HG03108 (cell line): ENCODE measurements around the gene APC2.
A peak's percentile ranks its signal among the peaks of the same experiment; 100 is the strongest.
"Not testable (repeated sequence)": the region's sequence is repeated elsewhere in the genome, so short reads cannot be mapped to it uniquely, and the experiment has no call there.

ENCODE experiments used
- ATAC-seq: cut with Tn5 transposase; IDR thresholded peaks from one replicate; pipeline ENCODE4 v1.9.1; 2021; ENCODE audit warnings: moderate library complexity; ENCODE audit not compliant: unreplicated experiment

The APC2 gene

GRCh38 chr19:1429750-1430149, 20.2 kb upstream of the APC2 start:
- ATAC-seq: no peak

DNA sequence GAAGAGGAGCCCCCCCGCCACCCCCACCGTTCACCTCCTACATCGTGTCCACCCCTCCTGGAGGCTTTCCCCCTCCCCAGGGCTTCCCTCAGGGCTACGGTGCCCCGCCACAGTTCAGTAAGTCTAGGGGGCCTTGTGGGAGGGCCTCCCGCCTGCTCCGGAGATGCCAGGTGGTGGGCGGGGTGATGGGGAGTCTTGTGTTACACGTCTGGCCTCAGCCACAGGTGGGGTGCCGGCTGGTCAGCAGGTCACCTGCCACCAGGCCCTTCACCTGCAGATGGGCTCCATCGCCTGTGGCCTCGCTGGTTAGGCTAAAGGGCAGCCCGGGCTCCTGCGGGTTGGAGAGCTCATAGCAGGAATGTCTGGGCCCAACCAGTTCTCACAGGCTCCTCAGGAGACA, 19.7 kb upstream of the APC2 start:
- no peak for ATAC-seq

- ATAC-seq: no peak
These were observed 18.0 kb upstream of the APC2 start for GRCh38 chr19:1431759-1432506.

DNA sequence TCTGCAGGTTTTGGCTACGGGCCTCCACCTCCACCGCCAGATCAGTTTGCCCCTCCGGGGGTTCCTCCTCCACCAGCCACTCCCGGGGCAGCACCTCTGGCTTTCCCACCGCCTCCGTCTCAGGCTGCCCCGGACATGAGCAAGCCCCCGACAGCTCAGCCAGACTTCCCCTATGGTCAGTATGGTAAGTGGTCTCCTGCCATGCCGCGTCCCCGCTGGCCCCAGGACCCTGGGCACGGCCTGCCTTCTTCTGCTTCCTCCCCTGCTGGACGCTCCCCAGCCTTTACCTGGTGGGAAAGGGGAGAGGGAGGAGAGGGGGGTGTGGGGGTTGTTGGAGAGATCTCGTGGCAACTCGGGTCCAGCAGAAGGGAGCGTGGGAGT, 17.4 kb upstream of the APC2 start:
- no peak for ATAC-seq

DNA sequence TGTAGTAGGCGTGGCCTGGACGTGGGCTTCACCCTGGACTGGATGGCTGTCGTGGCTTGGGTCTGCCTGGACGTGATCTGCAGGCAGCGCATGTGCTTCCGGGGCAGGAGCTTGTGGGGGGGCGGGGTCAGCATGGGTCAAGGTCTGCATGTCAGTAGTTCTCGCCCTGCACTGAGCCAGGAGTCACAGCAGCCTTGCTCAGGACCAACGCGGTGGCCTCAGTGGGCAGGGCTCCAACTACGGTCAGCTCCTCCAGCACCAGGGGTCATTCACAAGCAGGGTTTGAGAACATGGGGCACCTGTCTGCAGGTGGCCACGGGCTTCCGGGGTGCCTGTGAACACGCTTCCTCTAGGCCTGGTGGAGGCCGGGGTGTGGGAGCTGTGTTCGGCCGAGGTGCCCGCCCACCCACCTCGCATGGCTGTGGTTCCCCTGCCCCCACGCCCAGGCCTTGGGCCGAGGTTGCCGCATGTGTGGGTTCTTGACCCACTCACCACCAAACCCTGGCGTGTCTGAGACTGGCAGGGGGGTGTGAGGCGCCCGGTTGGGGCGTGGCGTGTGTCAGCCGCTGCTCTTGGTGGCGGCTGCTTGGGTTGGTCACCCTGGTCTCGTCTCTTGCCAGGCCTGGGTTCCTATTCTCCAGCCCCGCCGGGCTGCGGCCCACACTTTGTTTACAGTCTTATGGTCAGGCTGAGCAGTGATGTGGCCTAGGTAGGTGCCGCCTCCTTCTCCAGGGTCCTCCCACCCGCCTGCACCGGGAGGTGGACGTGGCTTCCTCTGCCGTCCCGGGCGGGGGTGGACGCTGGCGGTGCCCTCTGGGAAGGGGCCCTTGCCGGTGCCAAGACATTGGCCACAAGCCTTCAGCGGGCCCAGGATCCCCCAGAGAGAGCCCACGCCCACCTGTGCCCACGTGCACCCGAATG, 16.5 kb upstream of the APC2 start:
- no peak for ATAC-seq

DNA sequence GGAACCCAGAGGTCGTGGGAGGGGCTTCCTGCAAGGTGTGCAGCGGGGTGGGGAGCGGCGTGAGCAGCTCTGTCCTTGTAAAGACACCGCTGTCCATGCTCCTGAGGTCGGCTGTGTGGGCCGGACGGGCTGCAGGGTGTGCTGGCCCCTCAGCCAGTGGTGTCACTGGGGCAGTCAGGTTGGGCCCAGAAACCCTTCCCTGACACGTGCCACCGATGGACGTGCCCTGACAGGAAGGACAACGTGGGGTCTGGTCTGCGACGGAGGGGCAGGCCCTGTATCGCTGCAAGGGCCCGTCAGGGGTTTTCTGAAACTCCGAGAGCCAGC, 15.9 kb upstream of the APC2 start:
- no peak for ATAC-seq

GRCh38 chr19:1434577-1435060, 15.3 kb upstream of the APC2 start:
- no peak for ATAC-seq

DNA sequence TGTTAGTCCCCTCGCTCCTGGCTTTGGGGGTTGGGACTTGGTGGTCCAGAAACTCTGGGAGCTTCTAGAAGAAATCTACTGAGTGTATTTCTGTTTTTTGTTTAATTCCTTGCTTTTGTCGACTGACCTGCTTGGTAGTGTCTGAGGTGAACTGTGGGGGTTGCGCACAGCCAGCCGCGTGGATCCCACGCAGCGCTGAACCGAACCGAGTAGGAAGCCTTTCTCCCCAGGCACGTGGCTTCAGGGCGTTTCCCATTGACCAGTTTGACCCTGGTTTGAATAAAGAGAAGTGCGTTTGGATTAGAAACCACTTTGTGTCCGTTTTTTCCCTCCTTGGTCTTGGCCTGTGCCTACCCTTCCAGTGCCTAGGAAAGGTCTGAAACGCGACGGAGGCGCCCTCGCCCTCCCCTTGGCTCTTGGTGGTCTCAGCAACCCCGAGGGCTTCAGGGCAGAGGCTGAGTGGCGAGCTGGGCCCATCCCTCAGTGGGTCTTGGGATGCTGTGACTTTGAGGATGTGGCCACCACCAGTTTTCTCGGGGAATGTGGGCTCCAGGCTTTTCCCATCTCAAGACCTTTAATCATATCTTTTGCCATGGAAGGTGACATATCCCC, 14.4 kb upstream of the APC2 start:
- no peak for ATAC-seq

GRCh38 chr19:1437609-1438008, 12.3 kb upstream of the APC2 start:
- ATAC-seq: no peak

- ATAC-seq: peak; percentile 79
These were observed 11.6 kb upstream of the APC2 start, which contains the start of gene RPS15 for GRCh38 chr19:1438035-1438932. Gene RPS15 (plus strand): TSS chr19:1438396. CDS start chr19:1438426, 30 bp downstream.

- ATAC-seq: no peak
These were observed 11.0 kb upstream of the APC2 start for GRCh38 chr19:1438933-1439354.

DNA sequence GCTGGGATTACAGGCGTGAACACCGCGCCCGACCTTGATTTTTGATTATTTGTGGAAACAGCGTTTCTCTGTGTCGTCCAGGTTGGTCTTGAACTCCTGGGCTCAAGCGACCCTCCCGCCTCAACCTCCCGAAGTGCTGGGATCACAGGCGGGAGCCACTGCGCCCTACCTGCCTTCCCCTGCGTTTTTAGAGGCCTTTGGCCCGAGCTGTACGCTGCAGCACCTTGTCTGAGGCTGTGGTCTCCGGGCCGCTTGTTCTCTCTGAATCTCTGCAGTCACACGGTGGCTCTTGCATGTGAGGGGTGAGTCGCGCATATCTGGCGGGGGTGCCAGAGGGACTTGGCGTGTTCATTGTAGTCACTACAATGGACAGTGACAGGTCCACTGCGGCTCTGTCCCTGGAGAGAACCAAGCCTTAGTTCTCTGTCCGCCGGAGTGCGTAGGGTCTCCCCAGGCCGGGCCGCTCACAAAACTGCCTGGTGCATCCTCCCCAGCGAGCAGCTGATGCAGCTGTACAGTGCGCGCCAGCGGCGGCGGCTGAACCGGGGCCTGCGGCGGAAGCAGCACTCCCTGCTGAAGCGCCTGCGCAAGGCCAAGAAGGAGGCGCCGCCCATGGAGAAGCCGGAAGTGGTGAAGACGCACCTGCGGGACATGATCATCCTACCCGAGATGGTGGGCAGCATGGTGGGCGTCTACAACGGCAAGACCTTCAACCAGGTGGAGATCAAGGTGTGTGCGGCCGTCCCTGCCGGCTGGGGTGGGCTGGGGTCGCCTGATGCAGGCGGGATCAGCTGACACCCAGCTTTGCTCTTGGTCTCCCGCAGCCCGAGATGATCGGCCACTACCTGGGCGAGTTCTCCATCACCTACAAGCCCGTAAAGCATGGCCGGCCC, 10.2 kb upstream of the APC2 start:
- not testable (repeated sequence) for ATAC-seq

DNA sequence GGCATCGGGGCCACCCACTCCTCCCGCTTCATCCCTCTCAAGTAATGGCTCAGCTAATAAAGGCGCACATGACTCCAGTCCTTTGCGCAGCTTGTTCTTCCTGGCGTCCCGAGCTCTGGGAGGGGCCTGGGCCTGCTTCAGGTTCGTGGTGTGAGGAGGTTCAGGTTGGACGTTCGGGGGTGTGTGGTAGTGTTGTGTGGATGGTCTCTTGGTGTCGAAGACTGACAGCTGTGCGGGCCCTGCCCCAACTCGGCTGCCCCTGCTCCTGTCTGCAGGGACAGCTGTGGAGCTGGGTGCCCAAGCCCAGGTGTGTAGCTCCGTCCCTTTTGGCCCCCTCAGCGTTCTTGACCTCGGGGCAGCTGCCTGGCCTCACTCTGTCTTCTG, 9.5 kb upstream of the APC2 start:
- no peak for ATAC-seq

DNA sequence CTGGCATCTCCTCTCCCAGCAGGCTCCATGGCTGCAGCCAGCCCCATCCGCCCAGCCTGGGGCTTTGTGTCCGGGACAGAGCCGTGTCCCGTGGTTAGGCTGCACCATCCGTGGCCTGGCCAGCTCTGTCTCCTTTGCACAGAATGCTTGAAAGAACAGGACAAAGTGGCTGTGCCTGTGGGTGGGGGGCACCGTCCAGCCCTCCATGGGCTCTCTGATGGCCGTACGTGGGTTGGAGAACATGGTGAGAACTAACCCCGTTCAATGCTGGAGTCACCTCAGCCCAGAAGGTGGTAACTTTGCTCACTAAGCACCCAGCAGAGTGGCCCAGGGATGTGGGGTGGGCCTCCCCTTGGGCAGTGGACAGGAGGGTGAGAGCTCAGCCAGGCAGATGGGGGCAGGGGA, 8.9 kb upstream of the APC2 start:
- no peak for ATAC-seq

GRCh38 chr19:1441677-1442438, 8.1 kb upstream of the APC2 start:
- no peak for ATAC-seq

- peak; percentile 76 for ATAC-seq
These were observed 4.6 kb upstream of the APC2 start for GRCh38 chr19:1445185-1445931.

- ATAC-seq: no peak
These were observed 3.8 kb upstream of the APC2 start for GRCh38 chr19:1445932-1446712.
